ENCODE data around the gene RGS7. TPM values are rescaled to one million over a fixed set of nuclear protein-coding genes. Genes with fewer than 3 reads are reported as not detected.
"Not testable (repeated sequence)": the region's sequence is repeated elsewhere in the genome, so short reads cannot be mapped to it uniquely, and the experiment has no call there.

The RGS7 gene
- total RNA-seq, 1 donor from 2014 or later: 16.0 TPM

GRCh38 chr1:241299347-241299746 lies 57.7 kb downstream of the RGS7 start:
- TF ChIP-seq, protein P1, sequence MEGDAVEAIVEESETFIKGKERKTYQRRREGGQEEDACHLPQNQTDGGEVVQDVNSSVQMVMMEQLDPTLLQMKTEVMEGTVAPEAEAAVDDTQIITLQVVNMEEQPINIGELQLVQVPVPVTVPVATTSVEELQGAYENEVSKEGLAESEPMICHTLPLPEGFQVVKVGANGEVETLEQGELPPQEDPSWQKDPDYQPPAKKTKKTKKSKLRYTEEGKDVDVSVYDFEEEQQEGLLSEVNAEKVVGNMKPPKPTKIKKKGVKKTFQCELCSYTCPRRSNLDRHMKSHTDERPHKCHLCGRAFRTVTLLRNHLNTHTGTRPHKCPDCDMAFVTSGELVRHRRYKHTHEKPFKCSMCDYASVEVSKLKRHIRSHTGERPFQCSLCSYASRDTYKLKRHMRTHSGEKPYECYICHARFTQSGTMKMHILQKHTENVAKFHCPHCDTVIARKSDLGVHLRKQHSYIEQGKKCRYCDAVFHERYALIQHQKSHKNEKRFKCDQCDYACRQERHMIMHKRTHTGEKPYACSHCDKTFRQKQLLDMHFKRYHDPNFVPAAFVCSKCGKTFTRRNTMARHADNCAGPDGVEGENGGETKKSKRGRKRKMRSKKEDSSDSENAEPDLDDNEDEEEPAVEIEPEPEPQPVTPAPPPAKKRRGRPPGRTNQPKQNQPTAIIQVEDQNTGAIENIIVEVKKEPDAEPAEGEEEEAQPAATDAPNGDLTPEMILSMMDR (IDR thresholded peaks at IDR 0.05; ENCODE audit: partially characterized antibody, unreplicated experiment): no peak
- no peak overlapping the region for H3K27ac Mint-ChIP-seq (ENCODE audit: unreplicated experiment)

DNA sequence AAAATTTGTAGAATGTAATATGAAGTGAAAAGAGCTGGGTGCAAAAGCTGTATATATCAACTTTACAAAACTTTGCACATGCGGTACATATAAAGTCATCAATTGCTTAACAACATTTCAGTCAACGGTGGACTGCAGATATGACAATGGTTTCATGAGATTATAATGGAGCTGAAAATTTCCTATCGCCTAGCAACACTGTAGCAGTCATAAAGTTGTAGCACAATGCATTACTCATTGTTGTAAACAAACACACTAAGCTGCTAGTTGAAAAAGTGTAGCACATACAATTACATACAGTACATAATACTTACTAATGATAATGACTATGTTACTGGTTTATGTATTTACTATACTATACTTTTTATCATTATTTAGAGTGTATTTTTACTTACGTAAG lies 64.0 kb downstream of the RGS7 start:
- no peak overlapping the region for H3K4me3 Mint-ChIP-seq (ENCODE audit: unreplicated experiment)
- TF ChIP-seq, protein P1 (IDR thresholded peaks at IDR 0.05; ENCODE audit: partially characterized antibody, unreplicated experiment): no peak
- peaks cover 6% of the 10 kb centered on the region for H3K36me3 Mint-ChIP-seq (ENCODE audit: unreplicated experiment)
- no peaks in the 10 kb centered on the region for H3K27me3 Mint-ChIP-seq (ENCODE audit: unreplicated experiment)
- no peak for DNase-seq
- H3K9me3 Mint-ChIP-seq (ENCODE audit: unreplicated experiment): no peaks in the 10 kb centered on the region
- H3K27ac Mint-ChIP-seq (ENCODE audit: unreplicated experiment): no peak overlapping the region
- no peaks in the 10 kb centered on the region for H3K4me1 Mint-ChIP-seq (ENCODE audit: low read depth, unreplicated experiment)

More at GRCh38 chr1:241299347-241299746, 57.7 kb downstream of the RGS7 start:
- H3K4me1 Mint-ChIP-seq (ENCODE audit: low read depth, unreplicated experiment): no peaks in the 10 kb centered on the region
- DNase-seq: no peak
- H3K27me3 Mint-ChIP-seq (ENCODE audit: unreplicated experiment): no peaks in the 10 kb centered on the region
- peaks cover 9% of the 10 kb centered on the region for H3K36me3 Mint-ChIP-seq (ENCODE audit: unreplicated experiment)
- H3K4me3 Mint-ChIP-seq (ENCODE audit: unreplicated experiment): no peak overlapping the region
- no peaks in the 10 kb centered on the region for H3K9me3 Mint-ChIP-seq (ENCODE audit: unreplicated experiment)

DNA sequence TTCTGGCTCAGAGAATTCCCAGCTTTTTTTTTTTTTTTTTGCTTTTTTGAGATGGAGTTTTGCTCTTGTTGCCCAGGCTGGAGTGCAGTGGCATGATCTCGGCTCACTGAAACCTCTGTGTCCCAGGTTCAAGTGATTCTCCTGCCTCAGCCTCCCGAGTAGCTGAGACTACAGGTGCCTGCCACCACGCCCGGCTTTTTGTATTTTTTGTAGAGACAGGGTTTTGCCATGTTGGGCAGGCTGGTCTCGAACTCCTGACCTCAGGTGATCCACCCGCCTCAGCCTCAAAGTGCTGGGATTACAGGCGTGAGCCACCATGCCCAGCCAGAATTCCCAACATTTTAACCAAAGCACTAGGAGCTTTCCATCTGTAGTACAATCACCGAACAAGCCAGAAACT lies 65.5 kb downstream of the RGS7 start:
- not testable (repeated sequence) for H3K36me3 Mint-ChIP-seq (ENCODE audit: unreplicated experiment); H3K9me3 Mint-ChIP-seq (ENCODE audit: unreplicated experiment); DNase-seq; H3K4me1 Mint-ChIP-seq (ENCODE audit: low read depth, unreplicated experiment); H3K4me3 Mint-ChIP-seq (ENCODE audit: unreplicated experiment); H3K27me3 Mint-ChIP-seq (ENCODE audit: unreplicated experiment); H3K27ac Mint-ChIP-seq (ENCODE audit: unreplicated experiment)

- Mint-ChIP-seq H3K27ac (ENCODE audit: unreplicated experiment) (no peak overlapping the region), H3K27me3 (ENCODE audit: unreplicated experiment) (peaks cover 1% of the 10 kb centered on the region), H3K4me3 (ENCODE audit: unreplicated experiment) (no peak overlapping the region), H3K9me3 (ENCODE audit: unreplicated experiment) (peaks cover 7% of the 10 kb centered on the region), H3K36me3 (ENCODE audit: unreplicated experiment) (peaks cover 34% of the 10 kb centered on the region), H3K4me1 (ENCODE audit: low read depth, unreplicated experiment) (no peaks in the 10 kb centered on the region)
- no peak for DNase-seq
- TF ChIP-seq, protein P1 (IDR thresholded peaks at IDR 0.05; ENCODE audit: partially characterized antibody, unreplicated experiment): no peak
These were observed 70.5 kb downstream of the RGS7 start for GRCh38 chr1:241286486-241286885.

DNA sequence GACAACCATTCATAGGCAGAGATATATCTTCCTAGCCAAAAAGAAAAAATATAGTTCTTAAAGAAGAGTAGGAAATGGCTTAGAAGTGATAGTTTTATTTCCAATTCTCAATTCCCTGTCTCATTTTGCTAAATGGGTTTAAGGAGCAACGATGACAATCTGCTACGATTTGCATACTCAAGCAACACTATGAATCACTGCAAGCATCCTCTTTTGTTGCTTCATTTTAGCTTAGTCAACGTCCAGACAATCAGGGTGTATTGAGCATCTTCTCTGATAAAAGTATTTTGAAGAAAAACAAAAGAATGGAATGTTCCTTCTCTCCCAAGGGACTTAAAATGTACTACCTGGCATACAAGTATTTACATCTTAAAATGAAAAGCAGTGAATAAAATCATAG lies 80.6 kb downstream of the RGS7 start:
- no peak overlapping the region for H3K27ac Mint-ChIP-seq (ENCODE audit: unreplicated experiment)
- H3K9me3 Mint-ChIP-seq (ENCODE audit: unreplicated experiment): peaks cover under 1% of the 10 kb centered on the region
- H3K4me3 Mint-ChIP-seq (ENCODE audit: unreplicated experiment): no peak overlapping the region
- H3K36me3 Mint-ChIP-seq (ENCODE audit: unreplicated experiment): peaks cover 18% of the 10 kb centered on the region
- TF ChIP-seq, protein P1 (IDR thresholded peaks at IDR 0.05; ENCODE audit: partially characterized antibody, unreplicated experiment): no peak
- H3K27me3 Mint-ChIP-seq (ENCODE audit: unreplicated experiment): no peaks in the 10 kb centered on the region
- DNase-seq: no peak
- no peaks in the 10 kb centered on the region for H3K4me1 Mint-ChIP-seq (ENCODE audit: low read depth, unreplicated experiment)

GRCh38 chr1:241275981-241276380 lies 81.0 kb downstream of the RGS7 start:
- Mint-ChIP-seq H3K27me3 (ENCODE audit: unreplicated experiment) (no peaks in the 10 kb centered on the region), H3K36me3 (ENCODE audit: unreplicated experiment) (peaks cover 18% of the 10 kb centered on the region), H3K4me3 (ENCODE audit: unreplicated experiment) (no peak overlapping the region), H3K9me3 (ENCODE audit: unreplicated experiment) (peaks cover 2% of the 10 kb centered on the region), H3K4me1 (ENCODE audit: low read depth, unreplicated experiment) (no peaks in the 10 kb centered on the region), H3K27ac (ENCODE audit: unreplicated experiment) (no peak overlapping the region)
- TF ChIP-seq, protein P1 (IDR thresholded peaks at IDR 0.05; ENCODE audit: partially characterized antibody, unreplicated experiment): no peak
- no peak for DNase-seq
